Suppressor macrophage treated with lipopolysaccharide for 4 hours (primary cell): ENCODE results near the gene ZNF638.
A peak's percentile ranks its signal among the peaks of the same experiment; 100 is the strongest.
"Not testable (repeated sequence)": the region's sequence is repeated elsewhere in the genome, so short reads cannot be mapped to it uniquely, and the experiment has no call there.

ENCODE experiments used
- DNase-seq: peaks from one replicate; pipeline ENCODE4 v3.0.0-alpha.2; 2020

ZNF638 gene

DNA sequence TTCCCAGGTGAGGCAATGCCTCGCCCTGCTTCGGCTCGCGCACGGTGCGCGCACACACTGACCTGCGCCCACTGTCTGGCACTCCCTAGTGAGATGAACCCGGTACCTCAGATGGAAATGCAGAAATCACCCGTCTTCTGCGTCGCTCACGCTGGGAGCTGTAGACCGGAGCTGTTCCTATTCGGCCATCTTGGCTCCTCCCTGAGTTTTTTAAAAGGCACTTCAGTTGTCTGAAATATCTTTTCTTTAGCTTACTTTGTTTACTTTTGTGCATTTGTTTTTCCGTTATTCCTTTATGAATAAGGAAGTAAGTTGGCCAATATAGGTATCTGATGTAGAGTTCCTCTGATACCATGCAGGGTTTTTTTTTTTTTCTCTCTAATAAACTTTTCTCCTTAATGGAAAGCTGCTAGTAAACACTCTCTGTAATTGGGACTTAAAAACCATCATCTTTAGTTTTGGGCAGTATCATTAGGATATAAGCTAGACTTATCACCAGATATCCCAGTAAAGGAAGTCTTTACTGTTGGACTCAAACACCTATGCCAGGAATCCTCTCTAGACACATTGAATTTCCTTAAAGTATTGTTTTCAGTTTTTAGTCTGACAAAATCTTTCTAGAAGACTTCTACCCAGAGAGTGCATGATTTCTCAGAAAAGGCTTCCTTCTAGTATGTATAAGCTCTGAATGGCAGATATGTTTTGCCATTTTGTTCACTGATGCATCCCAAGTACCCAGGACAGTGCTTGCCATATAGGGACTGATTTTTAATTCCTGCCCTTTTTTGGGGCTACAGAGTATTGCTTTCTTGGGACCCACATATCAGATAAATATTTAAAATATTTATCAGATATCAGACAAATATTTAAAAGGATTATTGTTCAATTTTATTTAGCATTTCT is 86.0 kb downstream of the ZNF638 start:
- no peak for DNase-seq

DNA sequence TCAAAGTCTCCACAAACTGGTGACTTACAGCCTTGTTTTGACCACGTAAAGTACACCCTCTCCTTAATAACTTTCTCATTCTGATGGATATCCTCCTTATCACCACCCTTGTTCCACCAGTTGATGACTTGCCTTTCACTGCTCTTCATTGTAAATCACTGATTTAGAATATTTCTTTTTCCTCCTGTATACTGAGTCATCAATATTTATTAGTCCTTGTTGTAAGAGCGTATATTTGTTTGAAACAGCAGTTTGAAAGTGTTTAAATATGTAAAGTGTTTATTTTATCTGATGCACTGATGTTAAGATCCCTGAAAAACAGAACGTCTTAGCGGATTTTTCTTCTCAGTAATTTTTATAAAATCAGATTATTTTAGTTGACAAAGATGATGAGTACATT is 87.6 kb downstream of the ZNF638 start:
- DNase-seq: no peak

DNA sequence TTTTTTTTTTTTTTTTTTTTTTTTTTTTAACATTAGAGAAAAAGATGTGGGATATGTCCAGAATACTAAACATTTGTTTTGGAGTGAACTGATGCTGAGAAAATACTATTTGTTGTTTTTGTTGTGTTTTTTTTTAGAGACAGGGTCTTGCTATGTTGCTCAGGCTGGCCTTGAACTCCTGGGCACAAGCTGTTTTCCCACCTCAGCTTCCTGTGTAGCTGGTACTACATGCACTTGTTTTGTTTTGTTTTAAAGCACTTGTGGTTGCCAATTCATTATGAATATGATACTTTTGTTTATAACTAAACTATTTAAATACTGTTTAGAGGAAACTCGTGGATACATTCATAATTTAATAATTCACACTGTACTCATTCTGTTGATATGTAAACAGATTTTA is 88.4 kb downstream of the ZNF638 start:
- no peak for DNase-seq

DNA sequence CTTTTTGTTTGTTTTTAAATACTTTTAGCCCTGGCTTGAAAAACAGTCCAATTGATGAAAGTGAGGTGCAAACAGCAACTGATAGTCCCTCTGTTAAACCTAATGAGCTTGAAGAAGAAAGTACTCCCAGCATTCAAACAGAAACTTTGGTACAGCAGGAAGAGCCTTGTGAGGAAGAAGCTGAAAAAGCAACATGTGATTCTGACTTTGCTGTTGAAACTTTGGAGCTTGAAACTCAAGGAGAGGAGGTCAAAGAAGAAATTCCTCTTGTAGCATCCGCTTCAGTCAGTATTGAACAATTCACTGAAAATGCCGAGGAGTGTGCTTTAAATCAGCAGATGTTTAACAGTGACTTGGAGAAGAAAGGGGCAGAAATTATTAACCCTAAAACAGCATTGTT is 91.2 kb downstream of the ZNF638 start:
- peak; percentile 51 for DNase-seq

DNA sequence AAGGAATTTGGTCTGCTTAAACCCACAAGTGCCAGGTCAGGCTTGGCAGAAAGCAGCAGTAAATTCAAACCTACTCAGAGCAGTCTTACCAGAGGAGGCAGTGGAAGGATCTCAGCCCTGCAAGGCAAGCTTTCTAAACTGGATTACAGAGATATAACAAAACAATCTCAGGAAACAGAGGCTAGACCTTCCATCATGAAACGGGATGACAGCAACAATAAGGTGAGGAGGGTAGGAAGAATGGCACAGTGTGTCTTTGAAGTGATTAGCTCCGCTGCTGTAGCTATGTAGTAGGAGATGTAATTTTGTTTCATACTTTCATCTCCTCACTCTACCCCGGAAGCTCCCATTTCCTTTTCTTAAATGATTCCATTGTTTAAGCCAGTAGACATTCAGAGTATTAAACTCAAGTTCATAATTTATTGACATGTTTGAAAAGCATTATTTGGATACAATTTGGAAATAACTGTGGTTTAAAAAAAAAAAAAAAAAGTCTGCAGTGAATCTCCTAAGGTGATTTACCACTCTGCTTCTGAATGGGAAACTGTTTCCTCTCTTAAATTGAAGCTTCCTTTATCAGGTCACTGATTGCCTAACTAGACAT is 92.3 kb downstream of the ZNF638 start:
- no peak for DNase-seq

DNA sequence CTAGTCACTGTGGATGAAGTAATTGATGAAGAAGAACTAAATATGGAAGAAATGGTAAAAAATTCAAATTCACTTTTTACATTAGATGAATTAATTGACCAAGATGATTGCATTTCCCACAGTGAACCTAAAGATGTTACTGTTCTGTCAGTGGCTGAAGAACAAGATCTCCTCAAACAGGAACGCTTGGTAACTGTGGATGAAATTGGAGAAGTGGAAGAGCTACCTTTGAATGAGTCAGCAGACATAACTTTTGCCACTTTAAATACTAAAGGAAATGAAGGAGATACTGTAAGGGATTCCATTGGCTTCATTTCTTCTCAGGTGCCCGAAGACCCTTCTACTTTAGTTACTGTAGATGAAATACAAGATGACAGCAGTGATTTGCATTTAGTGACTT is 95.1 kb downstream of the ZNF638 start:
- no peak for DNase-seq

DNA sequence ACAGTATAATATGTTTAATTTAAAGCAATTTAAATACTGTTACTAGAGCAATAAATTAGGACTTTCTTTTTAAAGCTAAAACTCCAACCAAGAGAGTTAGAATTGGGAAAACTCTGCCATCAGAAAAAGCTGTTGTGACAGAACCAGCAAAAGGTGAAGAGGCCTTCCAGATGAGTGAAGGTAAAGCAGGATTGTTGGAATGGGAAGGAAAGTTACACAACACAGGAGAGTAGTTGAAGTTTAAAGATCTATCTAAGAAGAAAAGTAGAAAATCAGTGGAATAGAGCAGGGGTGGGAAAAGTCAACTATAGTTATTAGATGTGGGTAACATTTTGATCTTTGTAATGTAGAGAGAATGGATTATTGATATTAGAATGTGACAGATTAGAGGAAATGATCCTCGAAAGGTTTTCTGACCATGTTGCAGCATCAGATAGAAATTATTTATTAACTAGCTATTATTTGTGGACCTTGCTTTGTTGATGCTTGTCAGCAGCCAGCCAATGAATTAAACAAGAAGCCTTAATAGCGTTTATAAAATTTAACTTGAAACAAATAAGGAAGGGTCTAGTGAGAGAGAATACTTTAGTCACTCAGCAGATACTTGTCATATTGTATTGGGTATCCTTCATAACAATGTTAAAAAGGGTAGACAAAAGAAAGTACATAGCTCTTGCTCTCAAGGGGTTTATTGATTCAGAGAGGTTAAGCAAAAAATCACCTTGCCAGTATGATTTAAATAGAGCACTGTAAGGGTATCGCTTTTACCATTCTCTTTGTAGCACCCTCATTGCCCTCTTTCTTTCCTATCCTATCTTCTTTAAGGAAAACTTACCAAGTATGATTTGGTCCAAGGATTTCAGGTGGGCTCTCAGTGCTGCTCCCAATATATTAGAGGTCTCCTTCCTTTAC is 97.1 kb downstream of the ZNF638 start:
- DNase-seq: no peak

DNA sequence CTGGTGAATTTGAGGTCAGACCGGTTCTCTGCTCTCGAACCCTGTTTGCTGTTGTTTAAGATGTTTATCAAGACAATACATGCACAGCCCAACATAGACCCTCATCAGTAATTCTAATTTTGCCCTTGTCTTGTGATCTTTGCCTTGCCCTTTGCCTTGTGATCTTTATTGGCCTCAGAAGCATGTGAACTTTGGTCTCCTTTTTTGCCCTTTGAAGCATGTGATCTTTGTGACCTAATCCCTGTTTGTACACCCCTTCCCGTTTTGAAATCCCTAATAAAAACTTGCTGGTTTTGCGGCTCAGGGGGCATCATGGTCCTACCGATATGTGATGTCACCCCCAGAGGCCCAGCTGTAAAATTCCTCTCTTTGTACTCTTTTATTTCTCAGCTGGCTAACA is 113.6 kb downstream of the ZNF638 start:
- DNase-seq: not testable (repeated sequence)

DNA sequence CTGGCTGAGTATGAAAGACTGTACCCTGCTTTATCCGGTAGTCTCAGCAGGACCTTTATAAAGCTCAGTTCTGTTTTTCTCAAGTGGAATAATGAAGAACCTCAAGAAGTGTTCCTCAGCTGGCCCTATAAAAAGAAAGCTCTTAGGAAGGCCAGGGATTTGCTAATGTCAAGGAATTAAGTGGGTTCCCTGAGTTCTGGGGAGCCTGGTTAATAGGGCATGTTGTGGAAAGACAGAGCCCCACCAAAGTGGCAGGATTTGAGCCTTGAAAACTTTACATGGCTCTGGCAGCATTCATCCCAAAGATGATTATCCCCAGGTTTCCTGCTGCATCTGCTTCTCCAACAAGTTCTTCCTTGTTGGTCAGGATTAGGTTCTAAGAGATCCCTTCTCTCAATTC is 114.9 kb downstream of the ZNF638 start:
- DNase-seq: no peak

DNA sequence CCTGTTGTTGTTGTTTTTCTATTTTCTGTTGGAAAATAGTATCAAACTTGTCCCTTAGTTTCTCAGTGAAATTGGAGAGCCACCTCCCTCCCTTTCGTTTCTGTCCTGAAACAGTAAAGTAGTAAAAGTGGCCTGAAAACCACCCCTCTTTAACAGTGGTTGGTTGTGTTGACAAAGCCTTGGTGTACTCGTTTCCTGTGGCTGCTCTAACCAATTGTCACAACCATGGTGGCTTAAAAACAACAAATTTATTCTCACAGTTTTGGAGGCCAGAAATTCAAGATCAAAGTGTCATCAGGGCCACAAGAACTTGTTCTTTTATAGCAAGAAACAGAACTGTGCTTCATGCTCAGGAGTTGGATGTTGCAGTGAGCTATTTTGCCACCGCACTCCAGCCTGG is 117.8 kb downstream of the ZNF638 start:
- no peak for DNase-seq

DNA sequence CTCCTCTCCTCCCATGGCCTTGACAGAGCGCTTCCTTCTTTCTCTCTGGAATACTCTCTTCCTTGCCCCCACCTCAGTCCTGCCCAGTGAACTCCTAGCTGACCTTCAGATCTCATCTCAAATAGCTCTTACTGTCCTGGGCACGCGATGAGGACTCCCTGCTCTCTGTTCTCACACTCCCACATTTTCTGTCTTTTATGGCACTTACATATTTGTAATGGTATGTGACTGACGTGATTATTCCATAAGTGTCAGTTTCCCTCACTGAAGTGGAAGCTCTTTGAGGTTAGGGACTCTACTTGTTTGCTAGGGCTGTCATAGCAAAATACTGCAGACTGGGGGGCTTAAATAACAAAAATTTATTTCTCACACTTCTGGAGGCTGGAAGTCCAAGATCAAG is 120.1 kb downstream of the ZNF638 start:
- no peak for DNase-seq

DNA sequence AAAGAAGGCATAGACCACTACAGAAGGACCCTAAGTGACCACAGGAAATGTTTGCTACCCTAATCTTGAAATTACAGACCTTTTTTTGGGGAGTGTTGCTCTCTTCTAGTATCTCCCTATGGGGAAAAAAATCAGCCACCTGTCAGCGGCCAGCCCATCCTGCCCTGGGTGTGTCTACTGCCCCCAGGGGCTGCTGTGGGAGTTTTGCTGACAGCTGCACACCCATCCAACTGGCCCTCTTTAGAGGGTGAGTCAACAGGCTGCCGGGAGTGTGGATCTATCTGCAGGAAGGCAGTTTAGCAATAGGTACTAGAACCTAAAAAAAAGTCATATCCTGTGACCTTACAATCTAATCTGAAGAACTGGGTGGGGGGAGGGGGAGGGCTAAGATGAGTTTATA is 121.0 kb downstream of the ZNF638 start:
- DNase-seq: peak; percentile 60

DNA sequence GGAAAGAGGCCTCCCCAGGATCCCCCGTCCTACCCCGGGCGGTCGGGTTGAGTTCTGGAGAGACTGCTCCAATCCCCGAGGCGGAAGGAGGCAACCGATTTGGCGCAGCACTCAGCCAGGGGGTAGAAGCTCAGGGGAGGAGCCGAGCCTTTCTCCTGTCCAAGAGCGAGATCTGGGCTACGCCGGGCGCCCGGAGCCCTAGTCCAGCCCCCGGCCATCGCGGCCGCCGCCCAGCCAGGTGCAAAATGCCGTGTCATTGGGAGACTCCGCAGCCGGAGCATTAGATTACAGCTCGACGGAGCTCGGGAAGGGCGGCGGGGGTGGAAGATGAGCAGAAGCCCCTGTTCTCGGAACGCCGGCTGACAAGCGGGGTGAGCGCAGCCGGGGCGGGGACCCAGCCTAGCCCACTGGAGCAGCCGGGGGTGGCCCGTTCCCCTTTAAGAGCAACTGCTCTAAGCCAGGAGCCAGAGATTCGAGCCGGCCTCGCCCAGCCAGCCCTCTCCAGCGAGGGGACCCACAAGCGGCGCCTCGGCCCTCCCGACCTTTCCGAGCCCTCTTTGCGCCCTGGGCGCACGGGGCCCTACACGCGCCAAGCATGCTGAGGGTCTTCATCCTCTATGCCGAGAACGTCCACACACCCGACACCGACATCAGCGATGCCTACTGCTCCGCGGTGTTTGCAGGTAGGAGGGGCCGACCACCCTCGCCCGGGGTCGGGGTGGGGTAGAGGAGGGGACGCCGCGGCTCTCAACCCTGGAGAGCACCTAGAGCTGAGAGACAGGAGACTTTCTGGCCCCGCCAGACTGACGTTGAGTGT is 122.0 kb downstream of the ZNF638 start, which contains the start of gene DYSF:
DYSF (plus strand) TSS at position 158 of the 817 bp plus-strand sequence.
- DNase-seq: peak; percentile 37

DNA sequence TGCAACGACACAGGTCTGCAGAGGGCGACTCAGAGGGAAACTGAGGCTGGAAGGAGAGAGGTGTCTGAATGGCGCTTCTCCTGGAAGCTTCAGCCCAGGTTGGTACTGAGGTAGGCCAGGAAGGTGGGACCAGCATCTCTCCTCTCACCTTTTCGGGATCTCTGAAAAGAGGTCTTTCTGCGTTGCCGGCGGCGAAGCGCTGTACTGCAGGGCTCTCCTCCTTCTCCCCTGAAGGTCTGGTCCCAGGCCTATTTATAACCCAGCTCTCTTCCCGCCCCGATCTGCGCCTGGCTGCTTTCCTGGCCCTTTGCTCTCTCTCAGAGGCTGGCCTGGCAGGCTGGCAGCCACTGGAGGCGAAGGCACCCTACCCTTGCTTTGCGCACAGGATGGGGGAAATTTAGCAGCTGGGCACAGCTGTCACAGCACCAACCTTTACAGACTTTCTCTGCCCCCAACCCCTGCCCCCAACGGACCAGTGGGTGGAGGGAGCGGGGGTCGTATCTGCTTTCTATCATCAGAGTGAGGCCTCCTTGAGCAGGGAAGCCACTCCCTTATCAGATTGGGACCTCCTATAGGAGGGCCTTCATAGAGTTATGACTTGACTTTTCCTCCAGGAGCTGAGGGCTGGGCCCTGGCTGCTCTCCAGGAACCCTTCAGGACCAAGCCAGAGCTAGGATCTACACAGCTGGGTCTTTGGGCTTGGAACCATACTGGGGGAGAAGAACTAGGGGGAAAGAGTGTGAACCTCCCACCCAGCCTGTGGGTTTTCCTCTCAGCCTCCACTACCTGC is 122.8 kb downstream of the ZNF638 start:
- no peak for DNase-seq

DNA sequence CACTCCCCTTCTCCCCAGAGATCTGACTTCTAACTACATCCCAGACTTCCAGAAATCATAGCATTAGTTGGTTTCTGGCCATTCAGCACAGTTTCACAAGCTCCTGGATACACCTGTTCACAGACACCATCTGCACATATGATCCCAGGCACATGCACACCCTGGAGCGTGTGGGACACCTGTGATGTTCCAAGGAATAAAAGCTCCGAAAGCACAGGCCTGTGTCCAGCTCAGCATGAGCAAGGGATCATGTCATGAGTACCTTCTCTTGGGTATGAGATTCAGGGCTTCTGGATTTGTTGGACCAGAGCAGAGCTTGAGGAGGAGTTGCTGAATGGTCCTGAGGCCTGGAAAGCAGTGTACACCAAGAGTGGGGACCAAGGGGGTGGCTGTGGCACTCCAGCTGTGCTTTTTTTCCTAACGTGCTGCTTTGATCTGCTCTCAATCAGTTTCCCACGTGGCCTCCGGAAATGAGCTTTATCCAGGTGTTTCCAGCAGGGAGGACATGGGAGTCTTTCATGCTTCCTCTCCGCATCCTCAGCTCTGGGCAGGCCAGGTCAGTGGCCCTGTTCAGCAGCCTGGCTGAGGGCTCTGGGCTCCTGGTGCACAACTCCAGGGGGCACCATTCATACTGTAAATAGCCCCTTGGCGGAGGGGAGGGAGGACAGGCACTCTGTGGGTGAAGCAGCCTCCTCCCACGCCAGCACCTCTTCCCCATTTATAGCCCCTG is 123.6 kb downstream of the ZNF638 start:
- DNase-seq: no peak

DNA sequence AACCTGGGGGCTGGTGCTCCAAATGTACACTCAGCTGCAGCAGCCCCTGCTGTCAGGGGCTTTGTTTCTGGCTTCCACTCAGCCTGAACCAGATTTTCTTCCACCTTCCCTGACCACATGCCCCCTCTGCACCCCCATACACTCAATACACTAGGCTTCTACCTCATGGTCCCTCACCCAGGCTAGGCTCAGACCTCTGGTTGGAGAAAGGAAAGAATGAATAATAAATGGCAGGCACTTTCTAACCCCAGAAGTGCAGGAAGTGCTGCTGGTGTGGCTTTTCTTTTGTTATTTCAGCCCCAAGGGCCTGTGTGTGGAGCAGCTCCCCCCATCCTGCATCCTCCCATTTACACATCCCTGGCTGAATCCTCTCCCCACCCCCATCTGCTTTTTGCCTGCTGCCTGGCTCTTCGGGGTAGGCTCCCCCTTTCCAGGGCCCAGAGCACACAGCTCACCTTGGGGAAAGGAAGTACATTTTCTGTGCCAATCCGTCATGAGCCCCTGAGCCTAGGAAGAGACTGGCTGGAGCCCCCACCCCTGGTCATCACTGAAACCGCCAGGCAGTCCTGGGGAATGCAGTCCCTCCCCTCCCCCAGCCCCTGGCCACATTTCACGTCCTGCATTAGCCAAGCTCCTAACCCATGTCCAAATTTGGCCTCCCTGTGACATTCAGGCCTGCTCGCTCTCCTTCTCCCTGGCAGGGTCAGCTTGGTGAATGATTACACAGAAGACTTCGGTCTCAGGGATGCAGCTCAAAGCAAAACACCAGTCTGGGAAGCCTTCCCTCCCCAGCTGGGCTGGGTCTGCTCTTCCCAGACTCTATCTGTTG is 124.4 kb downstream of the ZNF638 start:
- no peak for DNase-seq

DNA sequence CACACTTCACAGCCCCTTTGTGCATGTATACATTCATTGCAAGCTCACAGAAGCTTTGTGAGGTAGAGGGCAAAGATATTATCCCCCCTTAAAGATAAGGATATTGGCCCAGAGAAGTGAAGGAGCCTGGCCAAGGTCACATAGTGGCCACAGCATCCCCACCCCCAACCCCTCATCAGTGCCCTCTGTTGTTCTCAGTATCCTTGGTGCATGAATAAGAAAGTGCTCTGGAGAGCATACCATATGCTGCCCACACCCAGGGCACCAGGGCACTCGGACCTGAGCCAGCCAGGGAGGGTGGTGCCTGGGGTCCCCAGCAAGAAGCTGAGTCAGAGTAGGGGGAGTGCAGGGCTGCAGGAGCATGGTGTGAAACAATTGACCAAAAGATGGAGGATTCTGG is 125.0 kb downstream of the ZNF638 start:
- DNase-seq: no peak

DNA sequence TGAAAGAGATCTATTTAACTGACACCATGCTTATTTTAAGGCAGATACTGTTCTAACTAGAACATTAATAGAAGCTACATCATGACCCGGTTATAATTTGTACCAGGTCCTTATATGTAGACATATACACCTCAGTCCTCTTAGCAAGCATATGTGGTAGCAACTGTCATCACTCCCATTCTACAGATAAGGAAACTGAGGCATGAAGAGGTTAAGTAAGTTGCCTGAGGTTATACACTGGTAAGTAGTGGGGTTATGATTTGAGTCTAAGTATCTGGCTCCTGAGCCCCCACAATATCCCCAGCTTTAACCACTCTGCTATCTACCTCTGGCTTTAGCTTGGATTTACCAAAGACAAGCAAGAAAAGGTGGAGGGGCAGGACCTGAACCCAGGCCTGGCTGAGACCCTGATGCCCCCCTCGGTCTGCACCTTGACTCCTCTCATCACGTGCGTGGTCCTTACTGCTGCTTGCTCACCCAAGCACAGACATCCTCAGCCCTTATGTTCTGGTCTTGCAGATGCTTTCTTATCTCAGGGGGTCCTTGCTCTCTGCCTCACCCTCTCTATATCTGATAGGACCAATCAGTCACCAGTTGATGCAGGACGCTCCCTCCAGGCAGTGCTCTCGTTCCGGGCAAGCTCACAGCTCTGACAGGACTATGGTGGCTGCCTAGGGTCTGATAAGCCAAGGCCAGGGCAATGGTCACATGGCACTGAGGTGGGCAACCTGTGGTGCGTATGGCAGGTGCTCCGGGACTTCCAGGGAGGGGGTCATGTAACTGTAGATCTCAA is 125.7 kb downstream of the ZNF638 start:
- DNase-seq: no peak

DNA sequence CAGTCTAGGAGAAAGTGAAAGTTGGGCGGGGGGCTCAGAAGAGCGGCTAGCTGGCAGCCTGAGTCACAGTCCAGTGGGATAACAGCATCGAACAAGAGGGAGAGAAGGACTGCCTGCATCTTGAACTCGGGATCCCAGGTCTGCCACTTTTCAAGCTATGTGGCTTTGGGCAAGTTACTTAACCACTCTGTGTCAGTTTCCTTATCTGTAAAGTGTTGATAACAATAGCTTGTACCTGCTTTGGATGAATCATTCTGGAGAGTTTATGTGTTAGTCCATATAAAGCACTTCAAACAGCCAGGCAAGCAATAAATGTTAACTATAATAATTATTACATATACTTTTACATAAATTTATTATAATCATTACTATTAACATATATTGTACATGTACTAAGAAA is 126.3 kb downstream of the ZNF638 start:
- DNase-seq: no peak
